T1000 (cell line): Measurements from ENCODE around the gene ALDH8A1.

ENCODE experiments used
- DNase-seq: peaks from one replicate; lab custom pipeline; 2025; ENCODE audit warnings: mixed read lengths; lab: John Stamatoyannopoulos, UW

ALDH8A1 gene

GRCh38 chr6:134951494-134952263, 1.8 kb upstream of the ALDH8A1 start:
- DNase-seq = no peak

GRCh38 chr6:134950482-134950881, 581 bp upstream of the ALDH8A1 start:
- no peak for DNase-seq

- no peak for DNase-seq
These were observed 1.2 kb downstream of the ALDH8A1 start for GRCh38 chr6:134948691-134949090.

GRCh38 chr6:134948142-134948541, 1.8 kb downstream of the ALDH8A1 start:
- no peak for DNase-seq

- no peak for DNase-seq
These were observed 4.9 kb downstream of the ALDH8A1 start for GRCh38 chr6:134945045-134945444.

DNA sequence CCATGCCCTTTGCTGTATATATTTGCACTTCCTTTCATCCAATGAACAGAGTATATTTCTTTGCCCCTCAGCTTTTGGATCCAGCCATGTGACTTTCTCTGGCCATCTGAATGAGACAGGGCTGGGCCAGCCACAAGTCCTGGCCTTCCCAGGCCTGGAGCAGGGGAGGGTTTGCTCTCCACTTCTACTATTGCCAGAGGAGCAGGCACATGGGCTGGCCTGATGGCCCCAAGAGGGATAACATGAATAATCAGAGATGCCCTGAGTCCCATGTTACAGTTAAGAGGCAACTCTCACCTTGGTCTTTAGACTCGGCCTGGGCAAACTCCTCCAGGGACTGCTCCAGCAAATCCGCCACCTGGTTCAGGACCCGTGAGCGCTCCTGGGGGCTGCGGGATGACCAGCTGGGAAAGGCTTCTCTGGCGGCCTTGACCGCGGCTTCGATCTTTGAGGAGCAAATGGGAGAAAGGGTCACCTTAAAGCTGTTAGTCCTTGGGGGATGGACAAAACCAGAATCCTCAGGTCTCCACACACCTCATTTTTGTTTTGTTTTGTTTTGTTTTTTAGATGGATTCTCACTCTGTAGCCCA, 6.3 kb downstream of the ALDH8A1 start:
- DNase-seq = no peak

DNA sequence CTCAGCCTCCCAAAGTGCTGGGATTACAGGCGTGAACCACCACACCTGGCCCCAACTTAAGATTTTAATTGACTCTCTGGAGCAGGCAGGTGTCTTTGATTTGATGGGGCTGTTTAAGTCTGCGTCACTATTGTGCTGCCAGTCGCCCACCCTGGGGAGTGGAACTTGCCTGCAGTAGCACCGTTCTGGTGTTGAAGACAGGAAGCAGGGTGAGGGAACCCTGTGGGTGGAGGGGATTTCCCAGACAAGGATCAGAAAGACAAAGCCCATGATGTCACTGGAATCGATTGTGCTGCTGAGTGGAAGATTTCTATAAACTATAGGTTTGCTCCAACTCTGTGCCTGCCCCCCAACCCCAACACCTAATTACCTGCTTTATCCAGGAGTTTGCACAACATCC, 11.0 kb downstream of the ALDH8A1 start:
- no peak for DNase-seq

- no peak for DNase-seq
These were observed 12.5 kb downstream of the ALDH8A1 start for GRCh38 chr6:134937426-134937825.

GRCh38 chr6:134936931-134937330, 13.0 kb downstream of the ALDH8A1 start:
- DNase-seq = no peak

- DNase-seq = no peak
These were observed 13.4 kb downstream of the ALDH8A1 start for GRCh38 chr6:134936476-134936875.

DNA sequence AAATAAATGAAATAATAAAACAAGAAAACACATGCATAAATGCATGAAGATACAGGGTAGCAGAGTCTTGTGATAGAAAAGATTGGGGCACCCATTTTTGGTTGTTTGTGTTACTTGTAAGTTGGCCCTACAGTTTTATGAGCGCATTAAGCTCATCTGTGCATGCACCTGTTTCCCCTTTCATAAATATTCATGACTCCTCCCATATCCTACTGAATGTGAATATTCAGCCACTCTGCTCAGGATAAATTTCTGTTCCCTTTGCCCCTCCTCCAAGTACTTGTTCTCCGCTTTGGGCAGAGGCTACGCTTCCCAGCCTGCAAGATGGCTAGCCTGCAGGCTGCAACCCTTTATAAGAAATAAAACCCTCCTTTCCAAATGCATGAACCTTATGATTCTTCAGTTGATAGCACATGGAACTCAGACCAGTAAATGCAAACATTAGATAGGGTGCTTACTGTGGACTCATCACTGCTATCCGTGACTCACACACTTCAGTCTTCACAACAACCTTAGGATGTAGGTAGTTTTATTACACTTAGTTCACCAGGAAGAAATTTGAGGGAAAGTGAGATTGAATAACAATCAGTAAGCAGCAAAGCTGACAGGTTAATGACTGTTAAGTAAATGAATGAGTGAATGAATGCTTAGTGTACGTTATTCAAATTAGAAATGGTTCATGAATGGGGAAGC, 15.0 kb downstream of the ALDH8A1 start:
- DNase-seq = no peak

GRCh38 chr6:134932535-134933470, 17.1 kb downstream of the ALDH8A1 start:
- DNase-seq = no peak

DNA sequence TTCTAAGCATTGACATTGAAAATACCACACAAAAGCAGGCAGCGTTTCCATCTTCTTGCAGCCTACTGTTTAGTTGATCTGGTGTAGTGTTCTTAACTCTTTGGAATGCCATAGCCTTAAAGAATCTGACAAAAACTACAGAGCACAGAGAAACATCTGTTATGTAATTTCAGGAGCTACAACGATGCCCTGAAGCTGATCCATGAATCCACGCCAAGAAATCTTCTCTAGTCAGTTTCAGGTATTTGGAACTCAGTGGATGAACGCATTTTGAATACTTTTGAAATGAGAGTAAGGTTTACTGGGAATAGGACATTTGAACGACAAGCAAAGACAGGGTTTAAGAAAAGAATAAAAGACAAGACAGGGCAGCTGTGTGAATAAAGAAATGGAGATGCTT, 17.8 kb downstream of the ALDH8A1 start:
- DNase-seq = no peak

DNA sequence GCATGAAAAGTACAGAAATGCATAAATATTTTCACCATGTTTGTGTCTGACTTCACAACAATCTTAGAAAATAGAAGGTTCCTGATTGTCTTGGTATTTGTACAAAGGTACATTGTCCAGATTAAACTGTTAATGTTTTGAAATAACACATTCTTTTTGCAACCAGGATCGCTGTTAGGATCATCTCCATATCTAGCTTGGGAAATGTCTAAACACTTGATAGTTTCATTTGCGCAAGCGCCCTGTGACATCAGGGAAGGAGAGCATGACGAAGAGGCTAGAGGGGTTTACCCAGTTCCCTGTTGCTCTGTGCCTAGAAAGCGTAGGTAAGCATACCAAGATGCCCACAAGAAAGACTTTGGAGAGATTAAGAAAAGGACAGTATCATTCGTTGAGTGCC, 19.4 kb downstream of the ALDH8A1 start:
- DNase-seq = no peak

- DNase-seq = no peak
These were observed 21.6 kb downstream of the ALDH8A1 start for GRCh38 chr6:134928151-134928900.

DNA sequence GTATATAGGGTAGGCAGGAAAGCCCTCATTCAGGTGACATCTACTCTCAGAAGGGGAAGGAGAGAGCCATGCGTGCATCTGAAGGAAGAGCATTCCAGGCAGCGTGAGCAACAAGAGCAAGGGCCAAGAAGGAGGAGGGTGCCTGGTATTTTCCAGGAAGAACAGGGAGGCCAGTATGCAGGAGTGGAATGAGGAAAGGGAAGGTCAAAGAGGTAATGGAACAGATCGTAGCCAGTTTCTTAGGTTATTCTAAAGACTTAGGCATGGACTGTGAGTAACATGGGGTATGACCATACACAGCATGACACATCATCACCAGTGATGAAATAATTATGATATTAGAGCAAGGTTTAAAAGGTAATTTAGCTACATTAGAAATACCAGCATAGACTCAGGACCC, 24.1 kb downstream of the ALDH8A1 start:
- no peak for DNase-seq

GRCh38 chr6:134921721-134922261, 28.1 kb downstream of the ALDH8A1 start:
- DNase-seq = no peak

DNA sequence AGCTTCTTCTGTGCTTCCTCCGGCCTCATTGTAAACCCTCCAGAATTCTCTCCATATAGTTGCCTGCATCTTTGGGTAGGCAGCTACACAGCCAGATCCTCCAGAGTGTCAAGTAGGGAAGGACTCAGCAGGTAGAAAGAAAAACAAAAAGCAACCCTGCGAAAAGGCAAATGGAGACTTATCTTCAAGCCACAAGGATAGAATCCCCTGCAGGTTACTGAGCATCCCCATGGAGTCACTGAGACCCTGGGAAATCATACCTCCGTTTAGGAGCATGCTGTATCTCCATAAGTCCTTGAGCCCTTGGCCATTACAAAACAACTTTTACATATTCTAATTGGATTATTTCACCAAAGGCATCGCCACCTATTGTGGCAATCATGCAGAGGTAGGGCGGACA, 28.6 kb downstream of the ALDH8A1 start:
- no peak for DNase-seq

GRCh38 chr6:134920422-134920821, 29.5 kb downstream of the ALDH8A1 start:
- DNase-seq = no peak

- no peak for DNase-seq
These were observed 31.4 kb downstream of the ALDH8A1 start for GRCh38 chr6:134918418-134918961.

DNA sequence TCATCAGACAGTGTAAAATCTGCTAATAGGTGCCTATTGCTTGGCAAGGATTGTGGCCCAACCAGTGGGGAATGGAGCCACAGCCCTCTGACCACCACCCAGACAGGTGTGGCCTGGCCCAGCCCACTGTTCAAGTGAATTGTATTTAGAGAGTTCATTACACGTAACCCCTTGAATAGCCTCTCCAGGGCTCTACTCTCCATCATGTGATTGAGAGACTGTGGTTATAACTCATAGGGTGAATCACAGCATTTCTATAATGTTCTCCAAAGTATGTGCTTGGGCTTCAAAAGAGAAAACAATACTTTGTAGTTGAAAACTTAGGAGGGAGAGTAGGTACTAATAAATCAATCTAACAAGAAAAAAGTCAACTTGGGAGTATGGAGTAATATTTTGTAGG, 38.4 kb downstream of the ALDH8A1 start:
- no peak for DNase-seq
